SK-N-SH (cell line): ENCODE data around the gene KLHL33. TPM values are rescaled to one million over a fixed set of nuclear protein-coding genes. Genes with fewer than 3 reads are reported as not detected.

Experiments used
- polyA plus RNA-seq, 3 experiments: library from polyadenylated mRNA; depleted of rRNA; stranded (reverse); fragments of >200 nt; gene quantifications; 2 replicates each; pipeline ENCODE4 v1.2.3, GENCODE V29; 2012
- small RNA-seq, 7 experiments: library from RNA; depleted of rRNA; stranded (forward); fragments of <200 nt; gene quantifications; one replicate each; pipeline ENCODE3, GENCODE V24; 2012

The KLHL33 gene
- polyA plus RNA-seq, 1 of the 3 experiments (the other 2 are of a cell fraction) = not detected

Small RNAs within 50 kb of the gene (small RNA-seq; reads per million reads assigned to genes)
- gene RNA5SP382 = 0 to 17.9 (median 2.9) reads per million in 7 experiments

Other genes with a start within 250 kb of the KLHL33 start
- gene OR11G2, start 245.3 kb downstream of the KLHL33 start, polyA plus RNA-seq (2012; rRNA removed) = not detected in 2 replicates
- gene OR11H6, start 212.5 kb downstream of the KLHL33 start, polyA plus RNA-seq (2012; rRNA removed) = not detected in 2 replicates
- gene OR11H7, start 207.2 kb downstream of the KLHL33 start, polyA plus RNA-seq (2012; rRNA removed) = not detected in 2 replicates
- not detected in 2 replicates for gene OR11H4, start 196.9 kb downstream of the KLHL33 start, polyA plus RNA-seq (2012; rRNA removed)
- 14.6 and 15.7 TPM in 2 replicates for gene TTC5, start 130.2 kb downstream of the KLHL33 start, polyA plus RNA-seq (2012; rRNA removed)
- 35.4 and 48.5 TPM in 2 replicates for gene CCNB1IP1, start 102.9 kb downstream of the KLHL33 start, polyA plus RNA-seq (2012; rRNA removed)
- 21.4 and 23.3 TPM in 2 replicates for gene PARP2, start 92.5 kb downstream of the KLHL33 start, polyA plus RNA-seq (2012; rRNA removed)
- gene TEP1, start 22.7 kb downstream of the KLHL33 start, polyA plus RNA-seq (2012; rRNA removed) = 12.1 and 13.3 TPM in 2 replicates
- 32.9 and 38.7 TPM in 2 replicates for gene OSGEP, start 18.6 kb upstream of the KLHL33 start, polyA plus RNA-seq (2012; rRNA removed)
- gene APEX1, start 19.1 kb upstream of the KLHL33 start, polyA plus RNA-seq (2012; rRNA removed) = 279 and 291 TPM in 2 replicates
- gene PIP4P1, start 25.3 kb upstream of the KLHL33 start, polyA plus RNA-seq (2012; rRNA removed) = 30.7 and 38.9 TPM in 2 replicates
- gene PNP, start 33.2 kb upstream of the KLHL33 start, polyA plus RNA-seq (2012; rRNA removed) = 29.8 and 38.2 TPM in 2 replicates
- not detected in 2 replicates for gene RNASE10, start 69.4 kb upstream of the KLHL33 start, polyA plus RNA-seq (2012; rRNA removed)
- not detected in 2 replicates for gene RNASE9, start 124.9 kb upstream of the KLHL33 start, polyA plus RNA-seq (2012; rRNA removed)
- not detected in 2 replicates for gene RNASE11, start 151.8 kb upstream of the KLHL33 start, polyA plus RNA-seq (2012; rRNA removed)
- gene RNASE12, start 155.2 kb upstream of the KLHL33 start, polyA plus RNA-seq (2012; rRNA removed) = not detected in 2 replicates
- gene OR6S1, start 205.5 kb upstream of the KLHL33 start, polyA plus RNA-seq (2012; rRNA removed) = not detected in 2 replicates
- gene RNASE4, start 248.4 kb upstream of the KLHL33 start, polyA plus RNA-seq (2012; rRNA removed) = 11.6 and 12.4 TPM in 2 replicates